GM12865 (cell line): ENCODE measurements around the gene KRT6A.
"Not testable (repeated sequence)": the region's sequence is repeated elsewhere in the genome, so short reads cannot be mapped to it uniquely, and the experiment has no call there.

ENCODE experiments used
- DNase-seq: peaks from one replicate; pipeline ENCODE4 v3.0.0; 2010; ENCODE audit warnings: low read depth
- H3K4me3 ChIP-seq: 2 replicates; pipeline ENCODE4 v1.5.1; 2011; ENCODE audit warnings: mild to moderate bottlenecking, low read depth, low read length, control low read depth
- TF ChIP-seq, protein P1 (sequence below): IDR thresholded peaks from 2 replicates; pipeline ENCODE4 v1.5.1; 2011; ENCODE audit warnings: low read length, control low read depth, low read depth, inconsistent platforms; ENCODE audit not compliant: insufficient read depth; ENCODE audit errors: missing control alignments

Gene KRT6A

DNA sequence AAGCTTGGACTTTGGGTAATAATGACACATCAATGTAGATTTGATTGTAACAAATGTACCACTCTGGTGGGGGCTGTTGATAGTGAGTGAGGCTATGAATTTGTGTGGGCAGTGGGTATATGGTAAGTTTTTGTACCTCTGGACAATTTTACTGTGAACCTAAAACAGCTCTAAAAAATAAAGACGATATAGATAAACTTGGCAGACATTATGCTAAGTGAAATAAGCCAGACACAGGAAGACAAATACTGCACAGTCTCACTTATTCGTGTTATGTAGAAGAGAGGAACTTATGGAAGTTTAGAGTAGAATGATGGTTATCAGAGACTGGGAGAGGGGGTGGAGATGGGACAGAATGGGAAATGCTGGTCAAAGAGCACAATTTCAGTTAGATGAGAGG lies 28.2 kb downstream of the KRT6A start:
- no peak for DNase-seq
- H3K4me3 ChIP-seq: no peak overlapping the region
- TF ChIP-seq, protein P1, sequence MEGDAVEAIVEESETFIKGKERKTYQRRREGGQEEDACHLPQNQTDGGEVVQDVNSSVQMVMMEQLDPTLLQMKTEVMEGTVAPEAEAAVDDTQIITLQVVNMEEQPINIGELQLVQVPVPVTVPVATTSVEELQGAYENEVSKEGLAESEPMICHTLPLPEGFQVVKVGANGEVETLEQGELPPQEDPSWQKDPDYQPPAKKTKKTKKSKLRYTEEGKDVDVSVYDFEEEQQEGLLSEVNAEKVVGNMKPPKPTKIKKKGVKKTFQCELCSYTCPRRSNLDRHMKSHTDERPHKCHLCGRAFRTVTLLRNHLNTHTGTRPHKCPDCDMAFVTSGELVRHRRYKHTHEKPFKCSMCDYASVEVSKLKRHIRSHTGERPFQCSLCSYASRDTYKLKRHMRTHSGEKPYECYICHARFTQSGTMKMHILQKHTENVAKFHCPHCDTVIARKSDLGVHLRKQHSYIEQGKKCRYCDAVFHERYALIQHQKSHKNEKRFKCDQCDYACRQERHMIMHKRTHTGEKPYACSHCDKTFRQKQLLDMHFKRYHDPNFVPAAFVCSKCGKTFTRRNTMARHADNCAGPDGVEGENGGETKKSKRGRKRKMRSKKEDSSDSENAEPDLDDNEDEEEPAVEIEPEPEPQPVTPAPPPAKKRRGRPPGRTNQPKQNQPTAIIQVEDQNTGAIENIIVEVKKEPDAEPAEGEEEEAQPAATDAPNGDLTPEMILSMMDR: no peak

DNA sequence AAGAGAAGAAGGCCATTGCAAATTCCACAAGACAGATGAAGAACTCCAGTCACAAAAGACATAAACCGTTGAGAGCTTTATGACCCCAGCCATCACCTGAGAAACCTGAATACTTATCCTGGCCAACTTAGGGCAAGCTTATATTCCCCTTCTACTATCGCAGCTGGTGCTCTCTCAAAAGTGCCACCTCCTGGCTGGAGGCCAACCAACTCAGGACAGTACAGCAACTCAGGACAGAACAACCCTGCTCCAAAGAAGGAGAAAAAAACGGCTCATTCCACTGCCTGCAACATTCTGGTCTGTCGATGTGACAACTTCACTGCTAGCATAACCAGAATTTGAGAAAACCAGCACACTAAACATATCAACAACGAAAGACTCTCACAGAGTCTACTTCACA lies 31.4 kb downstream of the KRT6A start:
- H3K4me3 ChIP-seq: no peak overlapping the region
- no peak for DNase-seq
- TF ChIP-seq, protein P1: no peak

DNA sequence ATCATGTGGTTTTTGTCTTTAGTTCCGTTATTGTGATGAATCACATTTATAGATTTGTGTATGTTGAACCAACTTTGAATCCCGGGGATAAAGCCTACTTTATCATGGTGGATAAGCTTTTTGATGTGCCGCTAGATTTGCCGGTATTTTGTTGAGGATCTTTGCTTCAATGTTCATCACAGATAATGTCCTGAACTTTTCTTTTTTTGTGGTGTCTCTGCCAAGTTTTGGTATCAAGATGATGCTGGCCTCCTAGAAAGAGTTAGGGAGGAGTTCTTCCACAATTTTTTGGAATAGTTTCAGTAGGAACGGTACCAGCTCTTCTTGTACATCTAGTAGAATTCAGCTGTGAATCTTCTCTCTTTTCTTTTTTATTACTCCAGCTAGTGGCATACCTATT lies 34.2 kb downstream of the KRT6A start:
- no peak overlapping the region for H3K4me3 ChIP-seq
- TF ChIP-seq, protein P1: no peak
- DNase-seq: no peak

DNA sequence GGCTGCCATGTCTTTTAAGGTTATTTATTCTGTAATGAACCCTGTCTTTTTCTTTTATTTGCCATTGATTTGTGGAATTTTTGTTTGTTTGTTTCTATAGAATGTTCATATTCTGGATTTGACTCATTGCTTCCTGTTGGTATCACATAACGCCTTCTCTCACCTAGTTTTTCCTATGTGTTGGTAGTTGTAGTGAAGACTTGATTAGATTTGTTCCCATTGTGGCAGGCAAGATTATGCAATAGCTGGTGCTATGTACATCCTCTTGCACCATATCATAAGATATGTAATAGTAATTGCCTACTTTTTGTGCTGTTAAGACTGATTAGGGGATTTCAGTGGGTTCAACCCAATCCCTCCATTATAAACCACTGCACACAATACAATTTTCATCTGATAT lies 37.2 kb downstream of the KRT6A start:
- no peak overlapping the region for H3K4me3 ChIP-seq
- no peak for DNase-seq
- TF ChIP-seq, protein P1: no peak

DNA sequence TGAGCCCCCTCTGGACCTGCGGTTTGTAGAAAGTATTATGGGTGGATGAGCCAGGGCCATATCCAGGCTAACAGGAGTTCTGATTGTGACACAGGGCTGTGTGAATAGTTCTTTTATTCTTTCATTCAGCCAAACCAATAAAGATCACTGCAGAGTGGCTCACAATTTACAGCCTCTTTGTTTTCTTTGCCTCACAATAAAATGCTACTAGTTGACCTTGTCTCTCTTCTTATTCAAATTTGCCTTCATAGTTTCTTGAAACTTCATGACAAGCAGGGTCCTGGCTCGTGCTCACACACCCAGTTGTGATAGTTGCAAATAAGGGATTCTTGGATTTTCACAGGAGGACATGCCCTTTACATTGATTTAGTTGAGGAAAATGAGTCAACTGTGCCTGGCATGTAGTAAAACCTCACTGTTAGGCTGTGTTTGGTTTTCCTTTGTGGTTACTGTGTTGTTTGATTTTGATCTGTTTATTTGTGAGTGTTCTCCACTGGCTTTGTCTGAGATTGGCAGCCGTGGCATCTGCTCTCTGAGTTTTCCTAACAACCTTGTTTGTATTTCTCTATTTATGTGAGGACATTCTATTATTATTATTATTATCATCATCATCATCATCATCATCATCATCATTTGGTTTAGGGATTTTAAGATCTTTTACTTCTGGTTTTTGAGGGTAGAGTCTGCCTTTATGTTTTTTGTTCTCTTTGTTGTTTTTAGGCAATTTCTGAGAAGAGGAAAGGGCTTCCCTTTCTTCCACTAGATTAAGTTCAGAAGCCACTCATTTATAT lies 38.5 kb downstream of the KRT6A start:
- no peak for DNase-seq
- TF ChIP-seq, protein P1: no peak
- no peak overlapping the region for H3K4me3 ChIP-seq

DNA sequence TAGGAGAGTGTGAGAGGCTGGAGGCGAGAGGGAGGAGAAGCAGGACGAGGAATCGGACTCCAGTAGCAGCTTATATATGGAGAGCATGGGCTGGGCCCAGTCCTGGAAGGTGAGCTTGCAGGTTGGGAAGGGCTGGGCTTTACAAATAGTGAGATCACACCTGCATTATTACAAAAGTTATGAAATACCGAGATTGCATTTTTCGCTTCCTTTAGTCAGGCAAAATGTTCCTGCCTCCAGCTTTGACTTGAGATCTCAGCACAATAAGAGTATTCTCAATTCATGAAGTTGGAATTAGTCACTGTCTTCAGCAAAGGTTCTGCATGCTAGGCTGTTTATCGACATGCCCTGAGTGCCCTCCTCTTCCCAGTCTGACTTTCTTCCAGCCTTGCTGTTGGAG lies 41.0 kb downstream of the KRT6A start, which contains the start of gene KRT6B:
Gene KRT6B, minus strand, starts transcription at position 46 of the 400 bp plus-strand sequence. CDS start 68 bp downstream, outside the sequence.
- TF ChIP-seq, protein P1: no peak
- no peak within 1 kb of the TSS for H3K4me3 ChIP-seq
- DNase-seq: no peak

DNA sequence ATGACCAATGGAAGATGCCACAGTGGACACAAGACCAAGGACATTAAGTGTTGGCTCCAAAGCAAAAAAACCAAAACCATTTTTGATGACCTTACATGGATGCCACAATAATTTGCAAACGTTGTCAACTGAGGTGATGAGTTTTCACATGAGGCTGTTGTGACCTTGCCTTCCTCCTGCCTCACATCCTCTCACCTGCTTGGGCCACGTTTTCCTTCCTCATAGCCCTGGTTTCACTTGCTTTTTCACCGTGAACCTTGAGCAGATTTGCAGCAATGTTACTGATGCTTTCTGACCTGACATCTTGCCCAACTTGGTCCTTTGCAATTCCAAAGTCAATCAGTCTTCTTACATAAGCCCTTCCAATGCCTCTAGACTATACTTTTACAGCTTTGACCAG lies 44.8 kb downstream of the KRT6A start:
- TF ChIP-seq, protein P1: no peak
- DNase-seq: no peak
- H3K4me3 ChIP-seq: no peak overlapping the region

DNA sequence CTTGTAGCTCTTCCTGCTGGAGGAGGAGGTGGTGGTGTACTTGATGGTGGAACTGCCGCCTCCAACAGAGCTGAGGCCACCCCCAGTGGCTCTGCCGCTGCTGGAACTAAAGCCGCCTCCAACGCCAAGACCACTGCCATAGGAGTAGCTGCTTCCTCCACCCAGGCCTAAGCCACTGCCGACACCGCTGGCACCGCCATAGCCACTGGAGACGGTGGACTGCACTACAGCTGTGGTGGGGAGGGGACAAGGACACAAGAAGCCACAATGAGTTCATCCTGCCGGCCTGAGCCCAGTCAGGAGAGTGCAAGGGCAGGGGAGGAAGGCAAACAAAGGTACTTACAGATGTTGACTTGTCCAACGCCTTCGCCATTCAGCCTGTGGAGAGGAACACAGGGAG lies 45.9 kb downstream of the KRT6A start:
- not testable (repeated sequence) for DNase-seq, H3K4me3 ChIP-seq
